Measurements from ENCODE around the gene TMX4.

Gene TMX4

DNA sequence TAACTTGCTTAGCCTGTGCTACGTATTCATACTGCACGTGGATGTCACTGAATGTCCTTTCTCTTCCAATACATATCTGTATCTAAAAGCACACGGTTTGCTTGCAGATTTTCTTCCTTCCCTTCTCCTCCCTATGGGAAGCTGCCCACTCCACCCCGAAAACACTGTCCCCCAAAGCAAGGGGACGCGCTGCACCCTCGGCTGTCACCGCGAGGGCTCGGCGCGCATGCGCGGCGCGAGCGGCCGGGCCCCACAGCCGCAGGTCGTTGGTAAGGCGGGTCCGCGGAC is 659 bp downstream of the TMX4 start:
- H3K36me3 ChIP-seq (ENCODE audit: control insufficient read depth, insufficient read depth, low read length): no peaks in the 10 kb centered on the region
- no peaks in the 10 kb centered on the region for H3K27me3 ChIP-seq (replicated peaks; ENCODE audit: control insufficient read depth, insufficient read depth, low read length)
- TF ChIP-seq, protein P1, sequence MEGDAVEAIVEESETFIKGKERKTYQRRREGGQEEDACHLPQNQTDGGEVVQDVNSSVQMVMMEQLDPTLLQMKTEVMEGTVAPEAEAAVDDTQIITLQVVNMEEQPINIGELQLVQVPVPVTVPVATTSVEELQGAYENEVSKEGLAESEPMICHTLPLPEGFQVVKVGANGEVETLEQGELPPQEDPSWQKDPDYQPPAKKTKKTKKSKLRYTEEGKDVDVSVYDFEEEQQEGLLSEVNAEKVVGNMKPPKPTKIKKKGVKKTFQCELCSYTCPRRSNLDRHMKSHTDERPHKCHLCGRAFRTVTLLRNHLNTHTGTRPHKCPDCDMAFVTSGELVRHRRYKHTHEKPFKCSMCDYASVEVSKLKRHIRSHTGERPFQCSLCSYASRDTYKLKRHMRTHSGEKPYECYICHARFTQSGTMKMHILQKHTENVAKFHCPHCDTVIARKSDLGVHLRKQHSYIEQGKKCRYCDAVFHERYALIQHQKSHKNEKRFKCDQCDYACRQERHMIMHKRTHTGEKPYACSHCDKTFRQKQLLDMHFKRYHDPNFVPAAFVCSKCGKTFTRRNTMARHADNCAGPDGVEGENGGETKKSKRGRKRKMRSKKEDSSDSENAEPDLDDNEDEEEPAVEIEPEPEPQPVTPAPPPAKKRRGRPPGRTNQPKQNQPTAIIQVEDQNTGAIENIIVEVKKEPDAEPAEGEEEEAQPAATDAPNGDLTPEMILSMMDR (IDR thresholded peaks at IDR 0.05; ENCODE audit: insufficient read depth, low read length, poor library complexity, severe bottlenecking): no peak
- peak; percentile 84 for DNase-seq (ENCODE audit: extremely low read depth, insufficient read length)
- H3K4me3 ChIP-seq (replicated peaks; ENCODE audit: low read depth, low read length): peak overlapping the region; percentile 84

DNA sequence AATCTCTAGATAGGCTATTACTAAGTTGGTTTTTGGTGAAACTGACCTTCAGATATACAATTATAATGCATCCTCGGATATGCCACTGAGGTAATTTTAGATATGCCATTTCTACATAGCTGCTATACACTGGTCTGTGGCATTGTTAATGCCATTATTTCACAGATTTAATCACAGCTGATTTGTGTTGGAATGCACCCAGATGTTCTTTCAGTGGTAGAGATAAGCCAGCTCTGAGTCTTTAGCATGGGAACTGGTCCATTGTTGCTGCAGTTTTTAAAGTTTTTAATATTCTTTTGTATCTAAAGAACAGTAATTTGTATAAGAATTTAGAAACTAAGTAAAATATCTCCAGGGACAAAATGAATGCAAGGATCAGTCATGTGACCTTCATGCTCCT is 6.8 kb downstream of the TMX4 start:
- Histone ChIP-seq H3K36me3 (ENCODE audit: control insufficient read depth, insufficient read depth, low read length) (no peaks in the 10 kb centered on the region), H3K27me3 (replicated peaks; ENCODE audit: control insufficient read depth, insufficient read depth, low read length) (no peaks in the 10 kb centered on the region), H3K4me3 (replicated peaks; ENCODE audit: low read depth, low read length) (no peak overlapping the region)
- DNase-seq (ENCODE audit: extremely low read depth, insufficient read length): no peak
- TF ChIP-seq, protein P1 (IDR thresholded peaks at IDR 0.05; ENCODE audit: insufficient read depth, low read length, poor library complexity, severe bottlenecking): no peak

DNA sequence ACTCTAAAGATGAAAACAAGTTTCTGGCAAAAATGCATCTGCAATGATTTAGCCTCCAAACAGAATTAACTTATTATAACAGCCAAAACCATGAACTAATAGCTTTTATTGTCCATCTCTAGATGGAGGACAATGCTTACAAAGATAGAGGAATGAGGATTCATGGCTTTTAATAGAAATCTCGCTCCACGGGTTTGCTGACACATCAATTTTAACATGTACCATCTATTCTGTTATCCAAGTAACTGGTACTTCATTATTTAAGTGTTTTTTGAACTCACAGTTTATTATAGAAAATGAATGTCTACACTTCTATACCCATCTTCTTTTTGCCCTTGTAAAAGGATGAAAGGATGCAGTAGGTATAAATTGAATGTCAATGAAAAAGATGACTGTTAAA is 10.8 kb downstream of the TMX4 start:
- DNase-seq (ENCODE audit: extremely low read depth, insufficient read length): no peak
- Histone ChIP-seq H3K36me3 (ENCODE audit: control insufficient read depth, insufficient read depth, low read length) (no peaks in the 10 kb centered on the region), H3K27me3 (replicated peaks; ENCODE audit: control insufficient read depth, insufficient read depth, low read length) (no peaks in the 10 kb centered on the region), H3K4me3 (replicated peaks; ENCODE audit: low read depth, low read length) (no peak overlapping the region)
- TF ChIP-seq, protein P1 (IDR thresholded peaks at IDR 0.05; ENCODE audit: insufficient read depth, low read length, poor library complexity, severe bottlenecking): no peak

DNA sequence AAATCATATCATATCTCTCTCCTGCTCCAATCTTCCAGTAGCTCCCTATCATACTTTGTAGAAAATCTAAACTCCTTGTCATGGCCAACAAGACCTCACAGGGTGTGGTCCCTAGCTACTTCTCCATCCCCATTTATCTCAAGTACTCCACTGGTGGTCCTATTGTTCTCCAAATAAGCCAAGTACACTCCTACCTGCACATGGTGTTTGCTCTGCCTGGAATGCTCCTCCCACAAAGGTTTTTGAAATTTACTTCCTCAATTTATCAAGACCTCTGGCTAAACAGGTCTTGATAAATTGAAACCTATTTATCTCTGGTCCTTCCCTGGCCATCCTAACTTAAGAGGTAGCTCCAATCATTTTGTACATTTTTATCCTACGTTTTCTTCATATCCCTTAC is 12.1 kb downstream of the TMX4 start:
- TF ChIP-seq, protein P1 (IDR thresholded peaks at IDR 0.05; ENCODE audit: insufficient read depth, low read length, poor library complexity, severe bottlenecking): no peak
- no peak for DNase-seq (ENCODE audit: extremely low read depth, insufficient read length)
- Histone ChIP-seq H3K36me3 (ENCODE audit: control insufficient read depth, insufficient read depth, low read length) (no peaks in the 10 kb centered on the region), H3K27me3 (replicated peaks; ENCODE audit: control insufficient read depth, insufficient read depth, low read length) (no peaks in the 10 kb centered on the region), H3K4me3 (replicated peaks; ENCODE audit: low read depth, low read length) (no peak overlapping the region)

DNA sequence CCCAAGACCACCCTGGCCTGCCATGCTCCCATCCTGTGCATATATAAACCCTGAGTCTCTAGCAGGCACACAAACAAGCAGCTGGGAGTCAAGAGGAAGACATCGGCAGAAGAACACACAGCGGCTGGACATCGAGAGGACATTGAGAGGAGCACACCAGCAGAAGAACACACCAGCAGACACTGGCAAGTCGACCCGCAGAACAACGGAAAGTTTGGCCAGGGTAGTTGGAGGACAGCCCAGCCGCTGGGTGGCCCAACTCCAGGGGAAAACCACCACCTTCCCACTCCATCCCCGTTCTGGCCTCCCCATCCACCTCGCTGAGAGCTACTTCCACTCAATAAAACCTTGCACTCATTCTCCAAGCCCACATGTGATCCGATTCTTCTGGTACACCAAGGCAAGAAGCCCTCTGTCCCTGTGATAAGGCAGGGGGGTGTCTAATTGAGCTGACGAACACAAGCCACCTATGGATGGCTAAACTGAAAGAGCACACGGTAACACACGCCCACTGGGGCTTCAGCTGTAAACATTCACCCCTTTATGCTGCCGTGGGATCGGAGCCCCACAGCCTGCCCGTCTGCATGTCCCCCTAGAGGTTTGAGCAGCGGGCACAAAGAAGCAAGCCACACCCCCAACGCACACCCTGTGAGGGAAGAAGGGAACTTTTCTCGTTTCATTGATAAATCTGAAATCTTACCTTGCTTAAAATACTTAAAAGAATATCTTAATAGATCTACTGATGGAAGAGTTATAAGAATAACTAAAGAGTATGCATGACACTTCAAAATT is 13.8 kb downstream of the TMX4 start:
- Histone ChIP-seq H3K4me3 (replicated peaks; ENCODE audit: low read depth, low read length) (no peak overlapping the region), H3K36me3 (ENCODE audit: control insufficient read depth, insufficient read depth, low read length) (no peaks in the 10 kb centered on the region), H3K27me3 (replicated peaks; ENCODE audit: control insufficient read depth, insufficient read depth, low read length) (no peaks in the 10 kb centered on the region)
- DNase-seq (ENCODE audit: extremely low read depth, insufficient read length): no peak
- TF ChIP-seq, protein P1 (IDR thresholded peaks at IDR 0.05; ENCODE audit: insufficient read depth, low read length, poor library complexity, severe bottlenecking): no peak

DNA sequence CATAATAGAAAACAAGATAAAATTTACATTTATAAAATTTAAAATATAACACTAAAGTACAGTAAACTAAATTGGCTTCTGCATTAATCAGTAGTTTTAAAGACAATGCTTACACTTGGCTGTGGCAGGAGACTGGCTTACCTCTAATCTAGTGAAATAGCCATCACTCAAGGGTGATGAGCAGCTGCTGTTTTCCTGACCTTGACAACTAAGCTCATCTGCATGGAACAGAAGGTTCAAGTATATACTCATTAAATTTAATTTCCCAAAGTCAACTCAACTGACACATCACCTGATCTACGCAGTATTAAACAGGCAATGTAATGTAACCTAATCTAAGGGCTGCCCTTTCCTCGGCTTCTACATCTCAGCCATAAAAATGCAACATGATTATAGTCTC is 14.5 kb downstream of the TMX4 start:
- H3K36me3 ChIP-seq (ENCODE audit: control insufficient read depth, insufficient read depth, low read length): no peaks in the 10 kb centered on the region
- H3K4me3 ChIP-seq (replicated peaks; ENCODE audit: low read depth, low read length): no peak overlapping the region
- DNase-seq (ENCODE audit: extremely low read depth, insufficient read length): no peak
- H3K27me3 ChIP-seq (replicated peaks; ENCODE audit: control insufficient read depth, insufficient read depth, low read length): no peaks in the 10 kb centered on the region
- TF ChIP-seq, protein P1 (IDR thresholded peaks at IDR 0.05; ENCODE audit: insufficient read depth, low read length, poor library complexity, severe bottlenecking): no peak

Data from GM06990 (cell line).